ENCODE measurements around the gene ACVRL1. TPM values are rescaled to one million over a fixed set of nuclear protein-coding genes. Genes with fewer than 3 reads are reported as not detected.

The ACVRL1 gene
- total RNA-seq, 1 donor from 2014 or later: 0.46 TPM

- no peaks in the 10 kb centered on the region for H3K36me3 Mint-ChIP-seq
- TF ChIP-seq CTCF (conservative IDR thresholded peaks at IDR 0.05): no peak
- no peaks in the 10 kb centered on the region for H3K9me3 Mint-ChIP-seq
- peaks cover 36% of the 10 kb centered on the region for H3K4me1 Mint-ChIP-seq (ENCODE audit: unreplicated experiment)
- DNase-seq (ENCODE audit: extremely low spot score, unreplicated experiment): no peak
- H3K4me3 Mint-ChIP-seq: no peak overlapping the region
- H3K27me3 Mint-ChIP-seq: peaks cover 23% of the 10 kb centered on the region
- no peak overlapping the region for H3K27ac Mint-ChIP-seq
Observed at GRCh38 chr12:51907856-51908425, 637 bp downstream of the ACVRL1 start.

GRCh38 chr12:51908876-51909592, 1.7 kb downstream of the ACVRL1 start:
- Mint-ChIP-seq H3K4me1 (ENCODE audit: unreplicated experiment) (peaks cover 32% of the 10 kb centered on the region), H3K4me3 (no peak overlapping the region), H3K27me3 (peaks cover 23% of the 10 kb centered on the region), H3K27ac (no peak overlapping the region), H3K36me3 (no peaks in the 10 kb centered on the region), H3K9me3 (no peaks in the 10 kb centered on the region)
- DNase-seq (ENCODE audit: extremely low spot score, unreplicated experiment): no peak
- TF ChIP-seq CTCF (conservative IDR thresholded peaks at IDR 0.05): no peak

GRCh38 chr12:51910168-51910567, 2.9 kb downstream of the ACVRL1 start:
- Mint-ChIP-seq H3K27ac (no peak overlapping the region), H3K9me3 (no peaks in the 10 kb centered on the region), H3K27me3 (peaks cover 23% of the 10 kb centered on the region), H3K4me1 (ENCODE audit: unreplicated experiment) (peaks cover 29% of the 10 kb centered on the region), H3K36me3 (no peaks in the 10 kb centered on the region), H3K4me3 (no peak overlapping the region)
- no peak for TF ChIP-seq CTCF (conservative IDR thresholded peaks at IDR 0.05)
- no peak for DNase-seq (ENCODE audit: extremely low spot score, unreplicated experiment)

- no peak overlapping the region for H3K4me3 Mint-ChIP-seq
- H3K27me3 Mint-ChIP-seq: peaks cover 23% of the 10 kb centered on the region
- H3K9me3 Mint-ChIP-seq: no peaks in the 10 kb centered on the region
- no peak for TF ChIP-seq CTCF (conservative IDR thresholded peaks at IDR 0.05)
- no peak overlapping the region for H3K27ac Mint-ChIP-seq
- DNase-seq (ENCODE audit: extremely low spot score, unreplicated experiment): no peak
- H3K36me3 Mint-ChIP-seq: no peaks in the 10 kb centered on the region
- peaks cover 25% of the 10 kb centered on the region for H3K4me1 Mint-ChIP-seq (ENCODE audit: unreplicated experiment)
Observed at GRCh38 chr12:51910691-51911090, 3.4 kb downstream of the ACVRL1 start.

- no peak for DNase-seq (ENCODE audit: extremely low spot score, unreplicated experiment)
- Mint-ChIP-seq H3K27me3 (peaks cover 23% of the 10 kb centered on the region), H3K9me3 (no peaks in the 10 kb centered on the region), H3K4me3 (no peak overlapping the region), H3K27ac (no peak overlapping the region), H3K36me3 (no peaks in the 10 kb centered on the region), H3K4me1 (ENCODE audit: unreplicated experiment) (peaks cover 25% of the 10 kb centered on the region)
- no peak for TF ChIP-seq CTCF (conservative IDR thresholded peaks at IDR 0.05)
Observed at GRCh38 chr12:51911307-51911706, 4.0 kb downstream of the ACVRL1 start.

Data from type B pancreatic cell (in vitro differentiated cells).